ENCODE data around the gene CEP250.
"Not testable (repeated sequence)": the region's sequence is repeated elsewhere in the genome, so short reads cannot be mapped to it uniquely, and the experiment has no call there.

CEP250 gene

GRCh38 chr20:35539756-35540212 is 84.4 kb downstream of the CEP250 start:
- TF ChIP-seq POLR2AphosphoS5 (IDR thresholded peaks at IDR 0.05; ENCODE audit: low read depth, low read length) (peak; percentile 52; the same call in 1 of the 2 replicates), PAX5 (IDR thresholded peaks at IDR 0.05; ENCODE audit: insufficient read depth, low read length, severe bottlenecking) (no peak), SPI1 (IDR thresholded peaks at IDR 0.05; ENCODE audit: low read depth, low read length) (peak; percentile 60), POU2F2 (IDR thresholded peaks at IDR 0.05; ENCODE audit: low read depth, low read length) (peak; percentile 37; the same call in 1 of the 2 replicates), TAF1 (IDR thresholded peaks at IDR 0.05; ENCODE audit: low read depth, low read length) (peak; percentile 60), POLR2A (IDR thresholded peaks at IDR 0.05; ENCODE audit: low read depth, low read length) (peak; percentile 71)
- peak; percentile 83 for FAIRE-seq
- DNase-seq (ENCODE audit: insufficient read length, low spot score), result no peak

- peak; percentile 26 for FAIRE-seq
- TF ChIP-seq SPI1 (IDR thresholded peaks at IDR 0.05; ENCODE audit: low read depth, low read length) (no peak), POLR2A (IDR thresholded peaks at IDR 0.05; ENCODE audit: low read depth, low read length) (no peak), PAX5 (IDR thresholded peaks at IDR 0.05; ENCODE audit: insufficient read depth, low read length, severe bottlenecking) (no peak), POU2F2 (IDR thresholded peaks at IDR 0.05; ENCODE audit: low read depth, low read length) (no peak), TAF1 (IDR thresholded peaks at IDR 0.05; ENCODE audit: low read depth, low read length) (no peak)
- no peak for DNase-seq (ENCODE audit: insufficient read length, low spot score)
These were observed 85.9 kb downstream of the CEP250 start for GRCh38 chr20:35541118-35541782.

GRCh38 chr20:35541783-35542662 is 86.6 kb downstream of the CEP250 start, which contains the start of gene ERGIC3:
TSS of gene ERGIC3 (plus strand) at chr20:35542078. CDS start at chr20:35542098, 20 bp downstream.
- peak; percentile 94 for DNase-seq (ENCODE audit: insufficient read length, low spot score)
- TF ChIP-seq TAF1 (IDR thresholded peaks at IDR 0.05; ENCODE audit: low read depth, low read length) (peak; percentile 33; the same call in 1 of the 2 replicates), POLR2A (IDR thresholded peaks at IDR 0.05; ENCODE audit: low read depth, low read length) (peak; percentile 70), POU2F2 (IDR thresholded peaks at IDR 0.05; ENCODE audit: low read depth, low read length) (no peak), PAX5 (IDR thresholded peaks at IDR 0.05; ENCODE audit: insufficient read depth, low read length, severe bottlenecking) (no peak), POLR2AphosphoS5 (IDR thresholded peaks at IDR 0.05; ENCODE audit: low read depth, low read length) (0 out of 2 replicates have a peak, but pooled peaks have one; percentile 48), SPI1 (IDR thresholded peaks at IDR 0.05; ENCODE audit: low read depth, low read length) (no peak)
- peak; percentile 98 for FAIRE-seq

GRCh38 chr20:35542990-35543389 is 87.6 kb downstream of the CEP250 start:
- DNase-seq (ENCODE audit: insufficient read length, low spot score) (no peak), FAIRE-seq (no peak)
- TF ChIP-seq TAF1 (IDR thresholded peaks at IDR 0.05; ENCODE audit: low read depth, low read length) (no peak), POLR2AphosphoS5 (IDR thresholded peaks at IDR 0.05; ENCODE audit: low read depth, low read length) (no peak), POLR2A (IDR thresholded peaks at IDR 0.05; ENCODE audit: low read depth, low read length) (no peak), POU2F2 (IDR thresholded peaks at IDR 0.05; ENCODE audit: low read depth, low read length) (no peak), PAX5 (IDR thresholded peaks at IDR 0.05; ENCODE audit: insufficient read depth, low read length, severe bottlenecking) (no peak)

- no peak for FAIRE-seq
- no peak for DNase-seq (ENCODE audit: insufficient read length, low spot score)
- TF ChIP-seq POLR2AphosphoS5 (IDR thresholded peaks at IDR 0.05; ENCODE audit: low read depth, low read length) (no peak), TAF1 (IDR thresholded peaks at IDR 0.05; ENCODE audit: low read depth, low read length) (no peak), SPI1 (IDR thresholded peaks at IDR 0.05; ENCODE audit: low read depth, low read length) (no peak), POU2F2 (IDR thresholded peaks at IDR 0.05; ENCODE audit: low read depth, low read length) (no peak), PAX5 (IDR thresholded peaks at IDR 0.05; ENCODE audit: insufficient read depth, low read length, severe bottlenecking) (no peak), POLR2A (IDR thresholded peaks at IDR 0.05; ENCODE audit: low read depth, low read length) (no peak)
These were observed 89.0 kb downstream of the CEP250 start for GRCh38 chr20:35544436-35544835.

- FAIRE-seq, result not testable (repeated sequence)
These were observed 89.5 kb downstream of the CEP250 start for GRCh38 chr20:35544941-35545340.

GRCh38 chr20:35546127-35546526 is 90.7 kb downstream of the CEP250 start:
- DNase-seq (ENCODE audit: insufficient read length, low spot score) (no peak), FAIRE-seq (no peak)
- 0 out of 2 replicates have a peak, but pooled peaks have one; percentile 4 for TF ChIP-seq SPI1 (IDR thresholded peaks at IDR 0.05; ENCODE audit: low read depth, low read length)
- no peak for TF ChIP-seq POU2F2 (IDR thresholded peaks at IDR 0.05; ENCODE audit: low read depth, low read length)

More at GRCh38 chr20:35544941-35545340, 89.5 kb downstream of the CEP250 start:
- DNase-seq (ENCODE audit: insufficient read length, low spot score), result not testable (repeated sequence)

- no peak for TF ChIP-seq PAX5 (IDR thresholded peaks at IDR 0.05; ENCODE audit: insufficient read depth, low read length, severe bottlenecking)
- TF ChIP-seq SPI1 (IDR thresholded peaks at IDR 0.05; ENCODE audit: low read depth, low read length), result no peak
- TF ChIP-seq POU2F2 (IDR thresholded peaks at IDR 0.05; ENCODE audit: low read depth, low read length), result no peak
- no peak for TF ChIP-seq POLR2AphosphoS5 (IDR thresholded peaks at IDR 0.05; ENCODE audit: low read depth, low read length)
- TF ChIP-seq TAF1 (IDR thresholded peaks at IDR 0.05; ENCODE audit: low read depth, low read length), result no peak
- TF ChIP-seq POLR2A (IDR thresholded peaks at IDR 0.05; ENCODE audit: low read depth, low read length), result no peak
- FAIRE-seq, result no peak
- DNase-seq (ENCODE audit: insufficient read length, low spot score), result no peak
These were observed 91.9 kb downstream of the CEP250 start for GRCh38 chr20:35547329-35547728.

GRCh38 chr20:35551503-35551902 is 96.1 kb downstream of the CEP250 start:
- no peak for DNase-seq (ENCODE audit: insufficient read length, low spot score)
- FAIRE-seq, result no peak
- no peak for TF ChIP-seq POLR2AphosphoS5 (IDR thresholded peaks at IDR 0.05; ENCODE audit: low read depth, low read length)
- no peak for TF ChIP-seq SPI1 (IDR thresholded peaks at IDR 0.05; ENCODE audit: low read depth, low read length)
- TF ChIP-seq POU2F2 (IDR thresholded peaks at IDR 0.05; ENCODE audit: low read depth, low read length), result no peak
- no peak for TF ChIP-seq PAX5 (IDR thresholded peaks at IDR 0.05; ENCODE audit: insufficient read depth, low read length, severe bottlenecking)

Data from GM12891 (cell line).